SJCRH30 (cell line): Measurements from ENCODE around the gene PLCG2. TPM values are rescaled to one million over a fixed set of nuclear protein-coding genes. Genes with fewer than 3 reads are reported as not detected.
"Not testable (repeated sequence)": the region's sequence is repeated elsewhere in the genome, so short reads cannot be mapped to it uniquely, and the experiment has no call there.

Source experiments
- DNase-seq, 2 experiments: peaks; one replicate each; pipeline ENCODE4 v3.0.0-alpha.2; 2015 to 2020
- H3K27ac ChIP-seq: fragments of 250-450 bp; sonication (Bioruptor Pico); 2 replicates; pipeline ENCODE4 v1.5.1; 2020; ENCODE audit warnings: mild to moderate bottlenecking, moderate library complexity
- H3K27me3 ChIP-seq: fragments of 250-450 bp; sonication (Bioruptor Pico); 2 replicates; pipeline ENCODE4 v1.5.1; 2020; ENCODE audit warnings: mild to moderate bottlenecking, moderate library complexity
- H3K36me3 ChIP-seq: fragments of 250-450 bp; sonication (Bioruptor Pico); 2 replicates; pipeline ENCODE4 v1.5.1; 2020; ENCODE audit warnings: mild to moderate bottlenecking, moderate library complexity
- H3K4me1 ChIP-seq: fragments of 250-450 bp; sonication (Bioruptor Pico); 2 replicates; pipeline ENCODE4 v1.5.1; 2020; ENCODE audit warnings: mild to moderate bottlenecking, moderate library complexity
- H3K4me3 ChIP-seq: fragments of 250-450 bp; sonication (Bioruptor Pico); 2 replicates; pipeline ENCODE4 v1.5.1; 2020; ENCODE audit warnings: mild to moderate bottlenecking, moderate library complexity
- H3K9me3 ChIP-seq: fragments of 250-450 bp; sonication (Bioruptor Pico); replicated peaks from 2 replicates; pipeline ENCODE4 v1.5.1; 2020; ENCODE audit warnings: mild to moderate bottlenecking, moderate library complexity
- total RNA-seq: library from RNA; depleted of rRNA; stranded (reverse); fragments of >200 nt; shearing (Covaris generic); gene quantifications from 2 replicates; pipeline ENCODE4 v1.2.3, GENCODE V29; 2014

The PLCG2 gene
- total RNA-seq, 1 experiment from 2014 or later: 0.45 TPM

DNA sequence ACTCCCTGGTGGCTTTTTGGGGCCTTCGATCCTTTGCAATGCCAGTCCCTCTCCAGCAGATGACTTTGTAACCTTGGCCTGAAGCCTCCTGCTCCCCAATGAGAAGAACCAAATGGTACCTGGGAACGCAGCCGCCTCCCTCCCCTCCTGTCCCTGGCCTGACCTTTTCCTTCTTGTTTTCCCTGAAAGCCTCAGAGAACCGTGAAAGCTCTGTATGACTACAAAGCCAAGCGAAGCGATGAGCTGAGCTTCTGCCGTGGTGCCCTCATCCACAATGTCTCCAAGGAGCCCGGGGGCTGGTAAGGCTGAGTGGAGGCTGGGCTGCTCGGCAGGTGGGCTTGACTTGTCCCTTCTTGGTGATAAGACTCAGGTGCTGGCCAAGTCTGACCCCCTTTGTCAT is 144.2 kb downstream of the PLCG2 start:
- Histone ChIP-seq H3K4me1 (no peaks in the 10 kb centered on the region), H3K36me3 (no peaks in the 10 kb centered on the region), H3K27ac (no peak overlapping the region), H3K9me3 (no peaks in the 10 kb centered on the region), H3K27me3 (no peaks in the 10 kb centered on the region), H3K4me3 (no peak overlapping the region)
- DNase-seq: no peak

GRCh38 chr16:81925016-81925415 is 145.9 kb downstream of the PLCG2 start:
- no peaks in the 10 kb centered on the region for H3K27me3 ChIP-seq
- no peak overlapping the region for H3K27ac ChIP-seq
- H3K4me1 ChIP-seq: no peaks in the 10 kb centered on the region
- H3K4me3 ChIP-seq: no peak overlapping the region
- DNase-seq: no peak
- H3K9me3 ChIP-seq: no peaks in the 10 kb centered on the region
- no peaks in the 10 kb centered on the region for H3K36me3 ChIP-seq

- Histone ChIP-seq H3K4me1 (no peaks in the 10 kb centered on the region), H3K36me3 (no peaks in the 10 kb centered on the region), H3K9me3 (no peaks in the 10 kb centered on the region), H3K4me3 (no peak overlapping the region), H3K27ac (no peak overlapping the region), H3K27me3 (no peaks in the 10 kb centered on the region)
- DNase-seq: no peak
Observed at GRCh38 chr16:81926036-81926435, 146.9 kb downstream of the PLCG2 start.

DNA sequence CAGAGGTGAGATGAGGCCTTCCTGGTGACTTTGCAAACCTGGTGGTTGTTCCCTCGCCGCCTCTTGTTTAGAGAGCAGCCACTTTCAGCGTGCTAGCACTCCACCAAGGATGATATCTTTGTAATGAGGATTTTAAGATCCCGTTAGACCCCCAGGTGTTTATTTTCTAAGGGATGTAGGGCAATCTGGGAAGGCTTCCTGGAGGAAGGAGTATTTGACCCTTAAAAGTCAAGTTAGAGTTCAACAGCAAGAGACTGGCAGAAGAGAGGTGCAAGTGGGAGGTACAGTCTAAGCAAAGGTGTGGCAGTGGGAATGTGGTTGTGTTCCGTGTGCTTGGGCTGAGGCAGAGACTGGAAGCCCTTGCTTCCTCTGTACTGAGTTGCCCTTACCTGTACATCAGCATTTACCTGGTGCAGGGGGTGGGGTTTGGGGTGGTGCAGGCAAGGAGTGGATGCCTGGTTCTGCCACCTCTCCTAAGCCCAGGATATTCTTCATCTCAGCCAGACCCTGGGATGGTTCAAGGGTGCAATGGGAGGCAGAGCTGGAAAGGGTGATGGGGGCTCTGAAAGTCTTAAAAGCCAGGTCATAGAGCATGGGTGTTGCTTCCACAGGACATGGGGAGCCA is 148.6 kb downstream of the PLCG2 start:
- Histone ChIP-seq H3K27me3 (no peaks in the 10 kb centered on the region), H3K27ac (no peak overlapping the region), H3K9me3 (no peaks in the 10 kb centered on the region), H3K36me3 (no peaks in the 10 kb centered on the region), H3K4me3 (no peak overlapping the region), H3K4me1 (no peaks in the 10 kb centered on the region)
- DNase-seq: no peak

DNA sequence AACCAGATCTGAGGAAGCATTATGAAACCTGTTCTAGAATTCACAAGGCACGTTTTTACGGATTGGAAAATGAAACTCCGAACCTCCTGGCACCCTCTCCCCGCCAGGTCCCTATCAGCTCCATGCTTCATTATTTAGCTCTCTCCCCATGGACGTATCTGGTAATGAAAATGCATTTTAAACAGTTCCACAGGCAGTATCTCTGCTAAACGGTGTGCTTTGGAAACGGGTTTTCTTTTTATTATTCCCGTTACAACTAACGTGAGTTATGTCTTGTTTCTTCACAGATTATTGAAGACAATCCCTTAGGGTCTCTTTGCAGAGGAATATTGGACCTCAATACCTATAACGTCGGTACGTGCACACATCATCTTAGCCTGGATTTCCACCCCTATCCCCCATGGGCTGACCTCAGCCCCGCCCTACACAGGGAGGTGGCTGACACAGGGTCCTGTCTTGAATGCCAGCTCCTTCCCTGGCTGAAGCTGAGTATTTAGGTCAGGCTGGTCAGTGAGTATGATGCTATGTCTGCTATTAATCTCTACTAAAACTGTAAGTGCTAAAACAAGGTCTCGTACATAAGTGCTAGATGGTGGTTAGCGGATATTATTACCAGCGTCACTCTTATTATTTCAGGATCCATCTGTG is 149.3 kb downstream of the PLCG2 start:
- no peak for DNase-seq
- H3K4me3 ChIP-seq: no peak overlapping the region
- no peaks in the 10 kb centered on the region for H3K27me3 ChIP-seq
- no peaks in the 10 kb centered on the region for H3K9me3 ChIP-seq
- H3K27ac ChIP-seq: no peak overlapping the region
- H3K4me1 ChIP-seq: no peaks in the 10 kb centered on the region
- no peaks in the 10 kb centered on the region for H3K36me3 ChIP-seq

- Histone ChIP-seq H3K4me3 (no peak overlapping the region), H3K27me3 (no peaks in the 10 kb centered on the region), H3K4me1 (no peaks in the 10 kb centered on the region), H3K36me3 (no peaks in the 10 kb centered on the region), H3K9me3 (no peaks in the 10 kb centered on the region), H3K27ac (no peak overlapping the region)
- DNase-seq: peak in 1 of 2 experiments; percentile 2
Observed at GRCh38 chr16:81928975-81929374, 149.9 kb downstream of the PLCG2 start.

- Histone ChIP-seq H3K27me3 (no peaks in the 10 kb centered on the region), H3K36me3 (no peaks in the 10 kb centered on the region), H3K4me1 (no peaks in the 10 kb centered on the region), H3K4me3 (no peak overlapping the region), H3K27ac (no peak overlapping the region), H3K9me3 (no peaks in the 10 kb centered on the region)
- DNase-seq: no peak
Observed at GRCh38 chr16:81929841-81930240, 150.8 kb downstream of the PLCG2 start.

GRCh38 chr16:81931927-81932326 is 152.8 kb downstream of the PLCG2 start:
- no peak for DNase-seq
- Histone ChIP-seq H3K9me3 (no peaks in the 10 kb centered on the region), H3K27me3 (no peaks in the 10 kb centered on the region), H3K4me3 (no peak overlapping the region), H3K4me1 (no peaks in the 10 kb centered on the region), H3K36me3 (no peaks in the 10 kb centered on the region), H3K27ac (no peak overlapping the region)

DNA sequence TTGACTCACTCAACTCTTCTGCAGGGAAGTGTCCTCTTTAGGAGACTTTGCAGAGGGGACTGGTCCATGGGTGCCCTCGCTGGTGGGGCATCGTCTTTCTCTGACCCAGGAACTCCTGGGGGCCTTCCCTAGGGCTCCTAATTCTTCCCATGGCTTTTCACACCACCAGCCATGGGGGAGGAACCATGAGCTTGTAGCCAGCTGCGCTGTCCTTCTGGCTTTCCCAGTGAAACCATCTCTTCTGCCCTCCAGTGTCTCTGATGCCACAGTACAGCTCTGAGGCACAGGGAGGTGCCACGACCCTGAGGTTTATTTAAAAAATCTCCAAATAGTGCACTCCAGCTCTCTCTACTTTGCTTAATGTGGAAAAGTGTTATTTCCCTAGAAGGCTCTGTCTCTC is 153.6 kb downstream of the PLCG2 start:
- H3K27me3 ChIP-seq: no peaks in the 10 kb centered on the region
- no peaks in the 10 kb centered on the region for H3K9me3 ChIP-seq
- H3K4me1 ChIP-seq: no peaks in the 10 kb centered on the region
- H3K4me3 ChIP-seq: no peak overlapping the region
- no peaks in the 10 kb centered on the region for H3K36me3 ChIP-seq
- no peak overlapping the region for H3K27ac ChIP-seq
- no peak for DNase-seq

GRCh38 chr16:81933361-81933760 is 154.3 kb downstream of the PLCG2 start:
- Histone ChIP-seq H3K27me3 (no peaks in the 10 kb centered on the region), H3K4me3 (no peak overlapping the region), H3K4me1 (no peaks in the 10 kb centered on the region), H3K36me3 (no peaks in the 10 kb centered on the region), H3K27ac (no peak overlapping the region), H3K9me3 (no peaks in the 10 kb centered on the region)
- DNase-seq: no peak

GRCh38 chr16:81934711-81935110 is 155.6 kb downstream of the PLCG2 start:
- H3K27ac ChIP-seq, H3K9me3 ChIP-seq, H3K27me3 ChIP-seq, H3K4me1 ChIP-seq, H3K4me3 ChIP-seq, DNase-seq, H3K36me3 ChIP-seq: not testable (repeated sequence)

GRCh38 chr16:81936209-81937000 is 157.3 kb downstream of the PLCG2 start:
- no peaks in the 10 kb centered on the region for H3K4me1 ChIP-seq
- no peak for DNase-seq
- H3K27ac ChIP-seq: no peak overlapping the region
- H3K27me3 ChIP-seq: no peaks in the 10 kb centered on the region
- no peak overlapping the region for H3K4me3 ChIP-seq
- H3K36me3 ChIP-seq: no peaks in the 10 kb centered on the region
- H3K9me3 ChIP-seq: no peaks in the 10 kb centered on the region

DNA sequence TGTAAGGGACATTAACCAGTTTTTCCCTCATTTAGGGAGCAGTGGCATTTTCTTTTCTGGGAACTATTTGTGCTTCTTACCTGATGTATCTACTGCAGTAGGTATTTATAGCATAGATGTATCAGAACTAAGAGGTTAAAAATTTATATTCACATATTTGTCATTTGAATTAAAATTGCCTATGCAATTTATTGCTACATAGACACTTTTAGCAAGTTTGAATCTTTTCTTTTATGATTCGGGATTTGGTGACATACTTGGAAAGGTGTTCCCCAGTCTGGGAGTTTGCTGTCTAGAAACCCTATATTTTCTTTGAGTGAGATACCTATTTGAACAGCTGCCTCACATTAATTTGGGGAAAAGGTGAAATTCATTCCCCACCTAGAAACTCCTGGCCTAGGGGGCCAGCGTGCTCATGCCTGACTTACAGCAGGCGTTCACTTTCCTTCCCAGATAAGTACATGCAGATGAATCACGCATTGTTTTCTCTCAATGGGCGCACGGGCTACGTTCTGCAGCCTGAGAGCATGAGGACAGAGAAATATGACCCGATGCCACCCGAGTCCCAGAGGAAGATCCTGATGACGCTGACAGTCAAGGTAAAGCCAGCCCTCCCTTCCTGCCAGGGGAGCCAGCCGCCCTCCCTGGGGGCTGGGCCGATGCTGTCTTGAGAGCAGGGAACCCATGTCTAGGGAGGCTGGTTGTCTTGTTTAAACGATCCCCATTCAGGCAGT is 158.4 kb downstream of the PLCG2 start:
- no peaks in the 10 kb centered on the region for H3K4me1 ChIP-seq
- H3K27me3 ChIP-seq: no peaks in the 10 kb centered on the region
- no peaks in the 10 kb centered on the region for H3K9me3 ChIP-seq
- H3K27ac ChIP-seq: no peak overlapping the region
- H3K4me3 ChIP-seq: no peak overlapping the region
- peak; percentile 9 to 29 for DNase-seq
- H3K36me3 ChIP-seq: no peaks in the 10 kb centered on the region

DNA sequence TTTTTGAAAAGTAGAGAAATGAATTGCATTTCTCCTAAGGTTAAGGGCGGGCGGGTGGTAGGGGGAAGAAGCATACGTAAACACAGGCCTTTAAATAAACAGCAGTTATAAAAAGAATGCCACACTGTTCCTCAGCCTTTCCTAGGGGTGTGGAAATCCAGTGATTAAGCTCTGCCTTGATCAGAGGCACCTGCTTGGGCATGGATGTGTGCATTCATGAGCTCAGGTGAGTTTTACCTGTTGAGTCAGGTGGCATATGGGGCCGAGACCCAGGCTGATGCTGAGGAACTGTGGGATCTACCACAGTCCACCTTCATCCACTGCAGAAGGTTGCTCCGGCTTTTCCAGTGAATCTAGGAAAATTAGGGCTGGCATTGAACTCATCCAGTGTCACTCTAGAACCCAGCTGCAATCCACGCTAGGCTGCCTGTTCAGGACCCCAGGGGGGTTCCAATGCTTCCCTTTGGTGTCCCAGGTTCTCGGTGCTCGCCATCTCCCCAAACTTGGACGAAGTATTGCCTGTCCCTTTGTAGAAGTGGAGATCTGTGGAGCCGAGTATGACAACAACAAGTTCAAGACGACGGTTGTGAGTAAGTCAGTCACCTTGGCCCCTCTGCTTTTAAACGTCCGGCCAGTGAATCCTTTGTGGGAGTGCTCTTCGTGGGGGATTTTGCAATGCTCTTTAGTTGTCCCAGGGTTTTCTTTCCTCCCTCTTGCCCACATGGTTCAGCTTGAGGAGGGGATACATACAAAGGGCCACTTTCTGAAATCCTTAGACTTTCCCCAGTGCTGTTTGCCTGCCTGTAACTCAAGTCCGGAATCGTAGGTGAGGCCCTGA is 159.5 kb downstream of the PLCG2 start:
- no peaks in the 10 kb centered on the region for H3K9me3 ChIP-seq
- no peak overlapping the region for H3K27ac ChIP-seq
- no peak for DNase-seq
- no peaks in the 10 kb centered on the region for H3K27me3 ChIP-seq
- no peaks in the 10 kb centered on the region for H3K4me1 ChIP-seq
- no peaks in the 10 kb centered on the region for H3K36me3 ChIP-seq
- H3K4me3 ChIP-seq: no peak overlapping the region
